Psoas muscle (tissue), 8 donors: ENCODE data around the gene TAS2R42. TPM values are rescaled to one million over a fixed set of nuclear protein-coding genes. Genes with fewer than 3 reads are reported as not detected.

Experiments
- ATAC-seq, 4 donors: fragments of 200-7000 bp; cut with Tn5 transposase; one replicate each; pipeline ENCODE4 v1.9.1; 2020; ENCODE audit warnings: moderate library complexity in 3 of 4, mild to moderate bottlenecking in 2 of 4
- DNase-seq, 2 donors: peaks; one replicate each; pipeline ENCODE4 v3.0.0-alpha.2; 2020
- H3K27ac ChIP-seq: fragments of 200-600 bp; one replicate; pipeline ENCODE4 v1.8.0; 2022
- H3K27me3 ChIP-seq, 3 donors: fragments of 200-600 bp in 1 of 3; one replicate each; pipeline versions ENCODE4 v1.6.1 to v1.8.0; 2013 to 2022; ENCODE audit warnings: low read length in 2 of 3, mild to moderate bottlenecking in 2 of 3, moderate library complexity in 1 of 3; ENCODE audit not compliant: insufficient read depth in 3 of 3
- H3K36me3 ChIP-seq, 2 donors: fragments of 200-600 bp in 1 of 2; one replicate each; pipeline versions ENCODE4 v1.6.1 to v1.8.0; 2013 to 2022; ENCODE audit warnings: low read depth in 1 of 2, mild to moderate bottlenecking in 1 of 2, moderate library complexity in 1 of 2; ENCODE audit not compliant: insufficient read depth in 1 of 2
- H3K4me1 ChIP-seq: fragments of 200-600 bp; one replicate; pipeline ENCODE4 v1.8.0; 2022
- H3K4me3 ChIP-seq: fragments of 200-600 bp; one replicate; pipeline ENCODE4 v1.8.0; 2022; ENCODE audit warnings: mild to moderate bottlenecking
- H3K9me3 ChIP-seq: fragments of 200-600 bp; one replicate; pipeline ENCODE4 v1.8.0; 2022
- CTCF ChIP-seq: fragments of 200-600 bp; IDR thresholded peaks from one replicate; pipeline ENCODE4 v1.8.0; 2022; ENCODE audit warnings: antibody characterized with exemption
- WGBS, 3 donors: extraction: QIAGEN DNeasy Blood & Tissue Kit; methylation state at CpG; one replicate each; pipeline versions ENCODE4 v1.1.6 to v1.1.7; 2013; 5-methylcytosine and 5-hydroxymethylcytosine counted together
- intact Hi-C, 2 donors: fragments of 100-400 bp; cut with DNase I; formaldehyde crosslinking; loops; one replicate each; pipeline versions ENCODE4 v1.11.0 to v1.14.2; 2022
- polyA plus RNA-seq, 3 donors: library from polyadenylated mRNA; stranded (reverse); fragments of 200-250 nt; gene quantifications; one replicate each; pipeline ENCODE4 v1.2.3, GENCODE V29; 2013
- total RNA-seq, 4 donors: library from RNA; stranded (reverse); fragmentation: NEBNext Ultra II Directional in 2 of 4; extraction: Animal tissue kit (Norgen Biotek cat#: 25700) in 2 of 4; gene quantifications; one replicate each; pipeline versions ENCODE4 v1.2.1 to v1.2.4, GENCODE V29; 2021 to 2023
- donor health status: healthy with polysubstance abuse.
- donor health status: DM: no; HTN: no; CAD: no; lungs with moderate emphysema.
- donor health status: Bipolar disorder and iron deficiency.
- donor health status: healthy.
- donor health status: DM: yes; HTN: yes; CAD: no.
- donor health status: DM: no; HTN: no; CAD: no.
- donor health status: DM: no; HTN: no; CAD: no.
- donor health status: DM: yes; HTN: yes; CAD: no.

TAS2R42 gene
- total and polyA plus RNA-seq, 7 donors: not detected

GRCh38 chr12:11174022-11174421, 12.7 kb downstream of the TAS2R42 start:
- Histone ChIP-seq H3K27me3 (no peaks in the 10 kb centered on the region), H3K27ac (no peak overlapping the region), H3K4me1 (peaks cover 25% of the 10 kb centered on the region), H3K36me3 (peaks cover 0 to 2% of the 10 kb centered on the region in 2 donors), H3K9me3 (no peaks in the 10 kb centered on the region), H3K4me3 (no peak overlapping the region)
- intact Hi-C loops: no loop called here
- DNase-seq (no peak), ATAC-seq (no peak)
- 95 to 97% (median 97%) methylated on average over 2 of the region's 2 CpGs for WGBS, 3 donors
- TF ChIP-seq CTCF: no peak

- H3K9me3 ChIP-seq: no peaks in the 10 kb centered on the region
- 2 to 4% (median 3%) methylated on average over 10 of the region's 10 CpGs for WGBS, 3 donors
- H3K27ac ChIP-seq: peak overlapping the region; percentile 97
- DNase-seq (no peak), ATAC-seq (no peak)
- H3K27me3 ChIP-seq: no peaks in the 10 kb centered on the region
- peaks cover 0 to 1% of the 10 kb centered on the region in 2 donors for H3K36me3 ChIP-seq
- H3K4me3 ChIP-seq: peak overlapping the region; percentile 78
- peaks cover 32% of the 10 kb centered on the region for H3K4me1 ChIP-seq
- TF ChIP-seq CTCF: no peak
- intact Hi-C loops: no loop called here
Observed at GRCh38 chr12:11171969-11172675, 14.6 kb downstream of the TAS2R42 start.

GRCh38 chr12:11171145-11171968, 15.4 kb downstream of the TAS2R42 start, which contains the start of gene SMIM10L1:
Gene SMIM10L1 (plus strand): TSS chr12:11171194. CDS start chr12:11171357, 163 bp downstream.
- Histone ChIP-seq H3K4me3 (peak within 1 kb of the TSS; percentile 78), H3K27ac (peak within 1 kb of the TSS; percentile 97), H3K9me3 (no peaks in the 10 kb centered on the region), H3K4me1 (peaks cover 32% of the 10 kb centered on the region), H3K27me3 (no peaks in the 10 kb centered on the region), H3K36me3 (peaks cover 0 to 2% of the 10 kb centered on the region in 2 donors)
- ATAC-seq (peak; percentile 98 to 99 (median 99)), DNase-seq (peak; percentile 94 to 97)
- intact Hi-C loops: no loop called here
- TF ChIP-seq CTCF: no peak
- WGBS, 3 donors: 0% methylated on average over 63 to 70 of the region's 70 CpGs

- Histone ChIP-seq H3K4me1 (peaks cover 32% of the 10 kb centered on the region), H3K36me3 (peaks cover 0 to 7% of the 10 kb centered on the region in 2 donors), H3K27me3 (no peaks in the 10 kb centered on the region), H3K4me3 (peak overlapping the region; percentile 78), H3K9me3 (no peaks in the 10 kb centered on the region), H3K27ac (peak overlapping the region; percentile 97)
- ATAC-seq (no peak), DNase-seq (no peak)
- 1 to 3% (median 2%) methylated on average over 4 of the region's 4 CpGs for WGBS, 3 donors
- no peak for TF ChIP-seq CTCF
- intact Hi-C loops: no loop called here
Observed at GRCh38 chr12:11170810-11171144, 16.0 kb downstream of the TAS2R42 start.
